CD4-positive, CD25-positive, alpha-beta regulatory T cell (primary cell): ENCODE results near the gene NLGN2. TPM values are rescaled to one million over a fixed set of nuclear protein-coding genes. Genes with fewer than 3 reads are reported as not detected.

Source experiments
- ATAC-seq, 2 donors: fragments of 150-1000 bp; cut with Tn5 transposase; one replicate each; pipeline ENCODE4 v1.10.0; 2021; ENCODE audit warnings: low read depth in 2 of 2, moderate number of reproducible peaks in 2 of 2, moderate library complexity in 1 of 2
- DNase-seq, 3 donors: peaks; one replicate each; pipeline versions ENCODE4 v3.0.0 to v3.0.0-alpha.2; 2012 to 2022; ENCODE audit warnings: mixed read lengths in 1 of 3
- H3K27ac ChIP-seq: one replicate; pipeline ENCODE4 v1.7.0; 2013; ENCODE audit warnings: mild to moderate bottlenecking, low read length; ENCODE audit not compliant: insufficient read depth, poor library complexity, severe bottlenecking
- H3K27me3 ChIP-seq: one replicate; pipeline ENCODE4 v1.7.0; 2013; ENCODE audit warnings: low read length; ENCODE audit not compliant: control insufficient read depth, insufficient read depth
- H3K36me3 ChIP-seq: one replicate; pipeline ENCODE4 v1.7.0; 2013; ENCODE audit warnings: mild to moderate bottlenecking, low read length, moderate library complexity; ENCODE audit not compliant: control insufficient read depth, insufficient read depth
- H3K4me1 ChIP-seq: 2 replicates; pipeline ENCODE4 v1.7.0; 2013; ENCODE audit warnings: mild to moderate bottlenecking, low read length; ENCODE audit not compliant: insufficient read depth, control insufficient read depth, poor library complexity, severe bottlenecking
- H3K4me3 ChIP-seq: one replicate; pipeline ENCODE4 v1.7.0; 2013; ENCODE audit warnings: low read depth, mild to moderate bottlenecking, low read length, moderate library complexity
- H3K9me3 ChIP-seq, 2 experiments: 1 replicate in 1 of 2; 2 replicates in 1 of 2; pipeline ENCODE4 v1.7.0; 2013; ENCODE audit warnings: low read length in 2 of 2, mild to moderate bottlenecking in 1 of 2, moderate library complexity in 1 of 2; ENCODE audit not compliant: control insufficient read depth in 2 of 2
- H3K27ac Mint-ChIP-seq, 3 donors: one replicate each; pipeline ENCODE4 v1.8.0; 2020 to 2022; ENCODE audit warnings: mild to moderate bottlenecking in 3 of 3, mixed read lengths in 3 of 3, moderate library complexity in 2 of 3
- H3K27me3 Mint-ChIP-seq: one replicate; pipeline ENCODE4 v1.8.0; 2022; ENCODE audit warnings: mild to moderate bottlenecking, mixed read lengths
- H3K36me3 Mint-ChIP-seq: one replicate; pipeline ENCODE4 v1.8.0; 2020; ENCODE audit warnings: mixed read lengths
- H3K4me1 Mint-ChIP-seq, 4 donors: one replicate each; pipeline ENCODE4 v1.8.0; 2020 to 2022; ENCODE audit warnings: mixed read lengths in 4 of 4, mild to moderate bottlenecking in 1 of 4
- H3K4me3 Mint-ChIP-seq, 4 donors: one replicate each; pipeline ENCODE4 v1.8.0; 2020 to 2022; ENCODE audit warnings: mild to moderate bottlenecking in 4 of 4, mixed read lengths in 4 of 4, moderate library complexity in 3 of 4
- H3K9me3 Mint-ChIP-seq, 7 donors: one replicate each; pipeline ENCODE4 v1.8.0; 2020 to 2022; ENCODE audit warnings: mixed read lengths in 7 of 7, mild to moderate bottlenecking in 3 of 7, moderate library complexity in 2 of 7
- polyA plus RNA-seq, 4 donors: library from polyadenylated mRNA; unstranded; fragments of 300-500 nt; fragmentation: Illumina TruSeq; gene quantifications; one replicate each; pipeline ENCODE4 v1.2.3, GENCODE V29; 2021
- total RNA-seq: library from RNA; stranded (reverse); gene quantifications from one replicate; pipeline ENCODE4 v1.2.3, GENCODE V29; 2022

Gene NLGN2
- total and polyA plus RNA-seq, 5 donors from 2014 or later = 3.6 TPM; not detected in 4

DNA sequence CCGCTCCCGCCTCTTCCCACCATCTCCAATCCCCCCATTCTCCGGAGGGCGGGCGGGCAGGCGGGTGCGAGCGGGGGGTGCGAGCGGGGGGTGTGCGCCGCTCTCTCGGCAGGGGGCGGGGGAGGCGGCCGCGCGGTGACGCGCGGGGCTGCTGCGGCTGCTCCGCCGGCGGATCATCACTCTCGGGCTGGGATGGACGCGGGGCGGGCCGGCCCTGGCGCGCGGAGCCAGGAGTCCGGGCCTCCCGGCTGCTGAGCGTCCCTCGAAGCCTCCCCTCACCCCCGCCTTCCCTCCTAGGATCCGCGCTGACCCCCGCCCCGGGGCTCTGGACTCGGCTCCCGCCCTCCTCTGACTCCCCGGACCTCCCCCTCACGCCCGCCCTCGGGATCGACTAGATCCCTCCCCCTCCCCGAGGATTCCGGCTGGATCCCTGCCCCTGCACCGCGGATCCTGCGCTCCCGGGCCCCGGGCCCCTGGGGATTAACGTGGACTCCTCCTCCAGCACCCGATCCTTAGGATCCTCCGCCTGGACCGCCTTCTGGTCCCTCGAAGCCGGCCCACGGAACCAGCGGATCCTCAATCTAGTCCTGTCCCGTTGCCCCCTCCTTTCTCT is 2.8 kb upstream of the NLGN2 start:
- Mint-ChIP-seq H3K36me3 (no peaks in the 10 kb centered on the region), H3K27ac (peak overlapping the region; percentile 32 to 98 (median 94)), H3K4me1 (peaks cover 0 to 32% (median 13%) of the 10 kb centered on the region in 4 donors), H3K27me3 (peaks cover 12% of the 10 kb centered on the region), H3K4me3 (peak overlapping the region; percentile 93 to 97 (median 96)), H3K9me3 (no peaks in the 10 kb centered on the region)
- Histone ChIP-seq H3K27me3 (no peaks in the 10 kb centered on the region), H3K4me3 (peak overlapping the region; percentile 48), H3K27ac (peak overlapping the region; percentile 81), H3K9me3 (no peaks in the 10 kb centered on the region), H3K36me3 (no peaks in the 10 kb centered on the region), H3K4me1 (peaks cover 23% of the 10 kb centered on the region)
- DNase-seq (peak in 1 of 3 donors; percentile 68), ATAC-seq (peak; percentile 26 to 33)

DNA sequence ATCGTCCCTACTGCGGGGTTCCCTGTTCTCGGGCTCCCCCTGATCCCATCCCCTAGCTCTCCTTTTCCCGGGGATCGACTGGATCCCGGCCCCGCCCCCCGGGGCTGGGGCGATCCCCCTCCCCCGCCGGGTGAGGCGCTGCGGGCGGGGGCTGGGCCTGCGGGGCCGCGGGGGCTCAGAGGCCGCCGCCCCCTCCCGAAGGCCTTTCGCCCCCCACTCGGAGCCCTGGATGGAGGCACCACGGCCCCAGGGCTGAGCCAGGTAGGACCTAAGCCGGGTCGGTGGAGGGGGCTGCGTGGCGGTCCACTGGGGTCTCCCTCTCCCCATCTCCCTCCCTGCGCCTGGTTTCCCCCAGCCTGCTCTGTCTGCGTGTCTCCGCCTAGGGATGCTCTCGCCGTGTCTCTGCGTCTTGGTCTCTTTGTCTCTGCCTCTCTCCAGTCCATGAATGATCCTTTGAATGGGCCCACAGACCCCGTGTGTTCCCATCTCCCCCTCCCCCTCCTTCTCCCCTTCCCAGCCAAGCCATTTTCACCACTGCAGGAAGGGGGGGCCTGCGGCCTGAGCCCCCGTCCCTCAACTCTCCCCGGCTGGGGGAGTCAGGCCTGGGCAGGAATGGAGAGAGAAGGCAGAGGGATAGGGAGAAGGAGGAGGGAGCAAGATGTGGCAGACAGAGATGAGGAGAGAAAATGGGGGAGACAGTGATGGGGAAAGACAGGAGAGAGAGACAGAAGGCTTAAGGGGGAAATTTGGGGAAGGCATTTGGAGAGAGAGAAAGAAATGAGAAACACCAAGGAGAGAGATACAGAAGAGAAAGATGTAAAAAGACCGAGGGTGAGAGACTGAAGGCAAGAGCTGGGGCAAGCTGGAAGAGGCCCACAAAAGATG is 2.1 kb upstream of the NLGN2 start:
- Mint-ChIP-seq H3K4me3 (peak overlapping the region; percentile 81 to 90 (median 84)), H3K9me3 (no peaks in the 10 kb centered on the region), H3K36me3 (no peaks in the 10 kb centered on the region), H3K4me1 (peaks cover 0 to 32% (median 15%) of the 10 kb centered on the region in 4 donors), H3K27me3 (peaks cover 12% of the 10 kb centered on the region), H3K27ac (peak overlapping the region; percentile 32 to 82 (median 54))
- Histone ChIP-seq H3K36me3 (no peaks in the 10 kb centered on the region), H3K4me3 (no peak overlapping the region), H3K9me3 (no peaks in the 10 kb centered on the region), H3K27ac (no peak overlapping the region), H3K27me3 (no peaks in the 10 kb centered on the region), H3K4me1 (peaks cover 23% of the 10 kb centered on the region)
- ATAC-seq (no peak), DNase-seq (no peak)

DNA sequence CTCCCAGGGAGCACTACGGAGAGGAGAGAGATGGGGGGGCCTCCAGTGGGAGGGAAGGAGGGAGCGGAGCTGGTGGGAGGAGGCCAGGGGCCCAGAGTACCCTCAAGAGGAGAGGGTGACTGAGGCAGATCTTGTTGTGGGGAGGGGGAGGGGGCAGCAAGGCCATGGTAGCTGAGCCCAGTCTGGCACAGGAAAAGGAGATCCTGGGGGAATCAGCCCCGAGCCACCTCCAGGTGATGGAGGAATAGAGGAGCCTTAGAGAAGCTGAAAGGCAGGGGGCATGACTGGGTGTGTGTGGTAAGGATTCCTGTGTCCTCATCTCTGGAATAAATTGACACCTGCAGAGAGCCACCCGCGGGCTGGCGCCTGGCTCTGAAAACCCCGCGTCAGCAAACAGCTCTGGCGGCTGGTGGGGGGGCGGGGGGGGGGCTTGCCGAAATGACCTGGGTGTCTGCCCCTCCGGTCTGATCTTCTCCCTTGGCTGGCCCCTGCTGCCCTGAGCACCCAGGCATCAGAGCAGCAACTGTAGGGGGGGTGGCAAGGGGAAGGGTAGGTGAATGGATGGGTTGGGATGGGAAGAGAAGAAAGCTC is 1.3 kb upstream of the NLGN2 start:
- Mint-ChIP-seq H3K27ac (peak overlapping the region in 1 of 3 donors; percentile 54), H3K4me3 (peak overlapping the region; percentile 80 to 90 (median 84)), H3K36me3 (no peaks in the 10 kb centered on the region), H3K27me3 (peaks cover 12% of the 10 kb centered on the region), H3K9me3 (no peaks in the 10 kb centered on the region), H3K4me1 (peaks cover 0 to 32% (median 15%) of the 10 kb centered on the region in 4 donors)
- no peak overlapping the region for H3K27ac ChIP-seq
- no peaks in the 10 kb centered on the region for H3K27me3 ChIP-seq
- no peaks in the 10 kb centered on the region for H3K36me3 ChIP-seq
- no peaks in the 10 kb centered on the region for H3K9me3 ChIP-seq
- H3K4me1 ChIP-seq = peaks cover 23% of the 10 kb centered on the region
- H3K4me3 ChIP-seq = no peak overlapping the region
- DNase-seq (no peak), ATAC-seq (no peak)

DNA sequence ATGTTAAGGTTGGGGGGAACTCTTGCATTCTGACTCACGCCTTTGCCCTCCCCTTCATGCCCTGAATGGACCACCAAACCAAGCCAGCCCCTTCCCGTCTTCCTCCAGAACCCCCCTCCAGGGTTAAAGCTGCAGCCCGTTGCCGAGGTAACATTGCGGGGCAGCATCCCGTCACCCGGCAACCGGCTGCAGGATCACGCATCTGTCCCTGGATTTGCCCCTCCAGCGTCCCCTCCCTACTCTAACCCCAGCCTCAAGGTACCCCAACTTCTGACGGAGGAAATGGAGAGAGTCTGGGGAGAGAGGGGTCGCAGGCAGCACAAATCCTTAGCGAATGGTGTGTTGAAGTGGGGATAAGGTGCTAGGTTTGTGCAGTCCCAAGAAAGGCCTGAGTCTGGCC is 563 bp upstream of the NLGN2 start:
- ATAC-seq (no peak), DNase-seq (no peak)
- Histone ChIP-seq H3K27me3 (no peaks in the 10 kb centered on the region), H3K36me3 (no peaks in the 10 kb centered on the region), H3K4me1 (peaks cover 23% of the 10 kb centered on the region), H3K9me3 (no peaks in the 10 kb centered on the region), H3K4me3 (no peak overlapping the region), H3K27ac (no peak overlapping the region)
- Mint-ChIP-seq H3K4me1 (peaks cover 0 to 29% (median 13%) of the 10 kb centered on the region in 4 donors), H3K36me3 (no peaks in the 10 kb centered on the region), H3K4me3 (peak overlapping the region in 3 of 4 donors; percentile 41 to 88 (median 70)), H3K9me3 (no peaks in the 10 kb centered on the region), H3K27ac (no peak overlapping the region), H3K27me3 (peaks cover 12% of the 10 kb centered on the region)

DNA sequence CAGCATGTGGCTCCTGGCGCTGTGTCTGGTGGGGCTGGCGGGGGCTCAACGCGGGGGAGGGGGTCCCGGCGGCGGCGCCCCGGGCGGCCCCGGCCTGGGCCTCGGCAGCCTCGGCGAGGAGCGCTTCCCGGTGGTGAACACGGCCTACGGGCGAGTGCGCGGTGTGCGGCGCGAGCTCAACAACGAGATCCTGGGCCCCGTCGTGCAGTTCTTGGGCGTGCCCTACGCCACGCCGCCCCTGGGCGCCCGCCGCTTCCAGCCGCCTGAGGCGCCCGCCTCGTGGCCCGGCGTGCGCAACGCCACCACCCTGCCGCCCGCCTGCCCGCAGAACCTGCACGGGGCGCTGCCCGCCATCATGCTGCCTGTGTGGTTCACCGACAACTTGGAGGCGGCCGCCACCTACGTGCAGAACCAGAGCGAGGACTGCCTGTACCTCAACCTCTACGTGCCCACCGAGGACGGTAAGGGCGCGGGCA is 645 bp downstream of the NLGN2 start:
- Mint-ChIP-seq H3K9me3 (no peaks in the 10 kb centered on the region), H3K36me3 (no peaks in the 10 kb centered on the region), H3K4me1 (peaks cover 0 to 24% (median 12%) of the 10 kb centered on the region in 4 donors), H3K27ac (no peak overlapping the region), H3K27me3 (peaks cover 12% of the 10 kb centered on the region), H3K4me3 (no peak overlapping the region)
- Histone ChIP-seq H3K27ac (no peak overlapping the region), H3K4me3 (no peak overlapping the region), H3K27me3 (no peaks in the 10 kb centered on the region), H3K9me3 (no peaks in the 10 kb centered on the region), H3K4me1 (peaks cover 16% of the 10 kb centered on the region), H3K36me3 (no peaks in the 10 kb centered on the region)
- ATAC-seq (no peak), DNase-seq (peak in 2 of 3 donors; percentile 28 to 29)

DNA sequence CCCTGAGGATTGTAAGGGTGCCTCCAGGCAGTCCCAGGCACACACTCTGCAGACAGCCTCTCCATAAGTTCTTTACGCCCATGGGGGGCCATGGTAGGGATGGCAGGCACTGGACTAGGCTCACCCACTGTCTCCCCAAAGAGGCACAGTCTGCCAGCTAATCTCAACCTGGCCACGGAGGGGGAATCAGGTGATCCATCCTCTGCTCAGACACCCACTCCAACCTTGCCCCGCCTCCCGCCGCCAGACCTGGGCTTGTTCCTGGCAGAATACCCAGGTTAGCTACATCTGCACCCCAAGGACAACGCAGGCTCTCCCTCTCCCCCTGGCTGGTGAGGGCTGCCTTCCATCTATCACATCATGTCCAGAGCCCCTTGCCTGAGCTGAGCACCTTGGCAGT is 1.2 kb downstream of the NLGN2 start:
- no peak overlapping the region for H3K4me3 ChIP-seq
- no peaks in the 10 kb centered on the region for H3K36me3 Mint-ChIP-seq
- H3K9me3 Mint-ChIP-seq = no peaks in the 10 kb centered on the region
- peak overlapping the region in 2 of 3 donors; percentile 17 to 84 for H3K27ac Mint-ChIP-seq
- no peaks in the 10 kb centered on the region for H3K36me3 ChIP-seq
- no peak overlapping the region for H3K27ac ChIP-seq
- H3K27me3 ChIP-seq = no peaks in the 10 kb centered on the region
- ATAC-seq (no peak), DNase-seq (no peak)
- H3K9me3 ChIP-seq = no peaks in the 10 kb centered on the region
- peak overlapping the region in 3 of 4 donors; percentile 24 to 84 (median 61) for H3K4me3 Mint-ChIP-seq
- H3K27me3 Mint-ChIP-seq = peaks cover 12% of the 10 kb centered on the region
- H3K4me1 ChIP-seq = peaks cover 12% of the 10 kb centered on the region
- H3K4me1 Mint-ChIP-seq = peaks cover 0 to 23% (median 11%) of the 10 kb centered on the region in 4 donors

DNA sequence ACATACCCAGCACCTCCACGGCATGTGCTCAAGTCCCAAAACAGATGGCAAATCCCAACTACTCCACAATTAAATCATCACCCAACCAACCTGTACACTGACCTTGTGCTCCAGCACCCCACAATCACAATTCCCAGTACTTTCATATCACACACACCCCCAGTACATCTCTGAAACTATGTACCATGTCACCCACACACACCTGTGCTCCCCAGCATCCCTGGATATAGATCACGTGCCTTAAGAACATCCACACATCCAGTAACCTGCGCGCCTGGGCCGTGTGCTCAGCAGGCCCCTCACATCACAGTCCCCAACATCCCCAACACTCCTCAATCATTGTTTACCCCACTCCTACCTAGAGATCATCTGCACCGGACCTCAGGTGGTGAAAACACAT is 2.1 kb downstream of the NLGN2 start:
- Mint-ChIP-seq H3K27ac (no peak overlapping the region), H3K4me1 (peaks cover 0 to 15% (median 8%) of the 10 kb centered on the region in 4 donors), H3K36me3 (no peaks in the 10 kb centered on the region), H3K9me3 (no peaks in the 10 kb centered on the region), H3K27me3 (peaks cover 7% of the 10 kb centered on the region), H3K4me3 (peak overlapping the region in 1 of 4 donors; percentile 61)
- Histone ChIP-seq H3K4me3 (no peak overlapping the region), H3K27me3 (no peaks in the 10 kb centered on the region), H3K4me1 (peaks cover 12% of the 10 kb centered on the region), H3K27ac (no peak overlapping the region), H3K9me3 (no peaks in the 10 kb centered on the region), H3K36me3 (no peaks in the 10 kb centered on the region)
- ATAC-seq = no peak
- DNase-seq = no peak
